K562 (cell line): ENCODE results near the gene FAM193A. TPM values are rescaled to one million over a fixed set of nuclear protein-coding genes. Genes with fewer than 3 reads are reported as not detected.
A peak's percentile ranks its signal among the peaks of the same experiment; 100 is the strongest.

ENCODE experiments used
- ATAC-seq: fragments of 200-7000 bp; cut with Tn5 transposase; 3 replicates; pipeline ENCODE4 v1.9.1; 2020; ENCODE audit warnings: moderate library complexity
- BruUV-seq: library from RNA; stranded (reverse); fragments of 400-500 nt; replicated peaks from 2 replicates; lab custom pipeline; 2021; lab: Mats Ljungman, UMichigan
- CTCF ChIA-PET: fragments of 300-600 bp; formaldehyde crosslinking; extraction: SDS; loops from one replicate; lab custom pipeline; 2021; ENCODE audit warnings: low intra/inter-chr PET ratio; lab: Yijun Ruan, JAX
- POLR2A ChIA-PET: fragments of 300-600, 350-650 bp; sonication (Branson Sonifier 250); formaldehyde crosslinking; extraction: SDS; loops from one replicate; lab custom pipeline; 2021; ENCODE audit warnings: antibody characterized with exemption, inconsistent platforms; lab: Yijun Ruan, JAX
- DNase-seq, 4 experiments: peaks; one replicate each; pipeline versions ENCODE4 v3.0.0 to v3.0.0-alpha.2; 2011 to 2018; ENCODE audit warnings: low spot score in 3 of 4, mixed read lengths in 3 of 4; ENCODE audit errors: extremely low read depth in 1 of 4
- FAIRE-seq: peaks from 2 replicates; lab custom pipeline; 2011; peaks lifted over from hg19 to GRCh38; lab: Jason Lieb, UNC
- H2AFZ ChIP-seq: 2 replicates; pipeline ENCODE4 v1.6.0; 2011; ENCODE audit warnings: low read depth, low read length, control low read depth, inconsistent platforms
- H3K27ac ChIP-seq: fragments of 200-600 bp; 3 replicates; pipeline ENCODE4 v1.8.0; 2011; ENCODE audit warnings: low read depth, mild to moderate bottlenecking, control low read depth, inconsistent platforms, low read length, moderate library complexity, mixed read lengths; ENCODE audit errors: extremely low read depth
- H3K27me3 ChIP-seq, 2 experiments: fragments of 300-600 bp in 1 of 2; 2 replicates in 1 of 2; 3 replicates in 1 of 2; pipeline versions ENCODE4 v1.6.0 to v1.8.0; 2011; ENCODE audit warnings: inconsistent platforms in 2 of 2, low read length in 2 of 2, mild to moderate bottlenecking in 1 of 2, mixed read lengths in 1 of 2, moderate library complexity in 1 of 2; ENCODE audit not compliant: control insufficient read depth in 2 of 2, insufficient read depth in 2 of 2
- H3K36me3 ChIP-seq: fragments of 300-600 bp; 3 replicates; pipeline ENCODE4 v1.8.0; 2011; ENCODE audit warnings: mild to moderate bottlenecking, low read length, inconsistent platforms; ENCODE audit not compliant: control insufficient read depth, insufficient read depth
- H3K4me1 ChIP-seq, 2 experiments: fragments of 200-600 bp in 1 of 2; replicated peaks in 1 of 2; 2 replicates in 1 of 2; 3 replicates in 1 of 2; pipeline versions ENCODE4 v1.5.1 to v1.8.0; 2011; ENCODE audit warnings: inconsistent platforms in 2 of 2, low read length in 2 of 2, mild to moderate bottlenecking in 1 of 2, mixed read lengths in 1 of 2, moderate library complexity in 1 of 2; ENCODE audit not compliant: control insufficient read depth in 2 of 2, insufficient read depth in 2 of 2
- H3K4me2 ChIP-seq: 2 replicates; pipeline ENCODE4 v1.6.1; 2011; ENCODE audit warnings: low read length, control low read depth, inconsistent platforms, mixed read lengths; ENCODE audit not compliant: insufficient read depth
- H3K4me3 ChIP-seq: fragments of 200-600 bp; sonication (generic), shearing (Covaris generic); 2 replicates; pipeline ENCODE4 v1.5.1; 2016; ENCODE audit warnings: control low read depth, inconsistent platforms
- H3K79me2 ChIP-seq: fragments of 200-600 bp; 3 replicates; pipeline ENCODE4 v1.8.0; 2011; ENCODE audit warnings: low read length, inconsistent platforms; ENCODE audit not compliant: control insufficient read depth, insufficient read depth
- H3K9ac ChIP-seq, 2 experiments: 2 replicates each; pipeline versions ENCODE4 v1.6.0 to v1.6.1; 2011; ENCODE audit warnings: low read depth in 2 of 2, low read length in 2 of 2, control low read depth in 1 of 2, inconsistent platforms in 1 of 2, mild to moderate bottlenecking in 1 of 2, mixed read lengths in 1 of 2; ENCODE audit not compliant: insufficient read depth in 1 of 2
- H3K9me1 ChIP-seq: one replicate; pipeline ENCODE4 v1.6.0; 2011; ENCODE audit warnings: inconsistent platforms, mild to moderate bottlenecking, low read length, moderate library complexity; ENCODE audit not compliant: control insufficient read depth, insufficient read depth
- H3K9me3 ChIP-seq: replicated peaks from 2 replicates; pipeline ENCODE4 v1.5.1; 2011; ENCODE audit warnings: low read depth, low read length, inconsistent platforms; ENCODE audit not compliant: control insufficient read depth, insufficient read depth
- H4K20me1 ChIP-seq: replicated peaks from 2 replicates; pipeline ENCODE4 v1.6.1; 2011; ENCODE audit warnings: low read length, inconsistent platforms, mixed read lengths; ENCODE audit not compliant: control insufficient read depth, insufficient read depth
- CBX3 ChIP-seq, 2 experiments: IDR thresholded peaks; 1 replicate in 1 of 2; 2 replicates in 1 of 2; pipeline ENCODE4 v1.6.1; 2012; ENCODE audit warnings: inconsistent platforms in 2 of 2, low read length in 2 of 2, borderline replicate concordance in 1 of 2, control low read depth in 1 of 2
- LARP7 ChIP-seq: fragments of 450-650 bp; IDR thresholded peaks from 2 replicates; pipeline ENCODE4 v1.6.1; 2016
- ZBTB40 ChIP-seq, 2 experiments: fragments of 450-650 bp in 1 of 2; sonication (generic) in 1 of 2; formaldehyde crosslinking in 1 of 2; IDR thresholded peaks; 2 replicates each; pipeline versions ENCODE4 v1.7.1 to v1.9.0; 2016 to 2022; ENCODE audit warnings: inconsistent platforms in 1 of 2, mild to moderate bottlenecking in 1 of 2, missing genetic modification reagents in 1 of 2
- ZBTB43 ChIP-seq: sonication (generic); formaldehyde crosslinking; IDR thresholded peaks from 2 replicates; pipeline ENCODE4 v1.8.0; 2023; ENCODE audit warnings: mild to moderate bottlenecking, missing genetic modification reagents
- ZNF589 ChIP-seq: fragments of 200-800 bp; sonication (Bioruptor generic); IDR thresholded peaks from 2 replicates; pipeline ENCODE4 v1.6.1; 2016; ENCODE audit warnings: low read depth, missing genetic modification characterization, missing compliant biosample characterization
- WGBS: fragments of 100-300 bp; shearing (Covaris generic); methylation state at CpG from one replicate; pipeline ENCODE4 v1.1.6; 2016; ENCODE audit warnings: low coverage, mixed read lengths; ENCODE audit not compliant: insufficient coverage; ENCODE audit errors: missing lambda C conversion rate; 5-methylcytosine and 5-hydroxymethylcytosine counted together
- in situ Hi-C: fragments of 300-500 bp; cut with MboI; formaldehyde crosslinking; loops from 4 replicates; pipeline ENCODE4 v1.15.0; 2018; ENCODE audit warnings: inconsistent platforms, mixed read lengths
- intact Hi-C: fragments of 100-400 bp; cut with micrococcal nuclease; formaldehyde crosslinking; loops from 2 replicates; pipeline ENCODE4 v1.14.2; 2022
- polyA plus RNA-seq, 8 experiments: library from polyadenylated mRNA; depleted of rRNA in 4 of 8; stranded (reverse) in 5 of 8; unstranded in 3 of 8; fragments of >200 nt; fragmentation: Nextera tagmentation in 2 of 8; fragmentation: Illumina TruSeq in 1 of 8; extraction: Ambion mirVana in 2 of 8; extraction: Trizol in 1 of 8; gene quantifications; 2 replicates each; pipeline versions ENCODE4 v1.2.1 to v1.2.3, GENCODE V29; 2011 to 2014; ENCODE audit warnings: inconsistent platforms in 1 of 8, missing spikeins in 1 of 8
- total RNA-seq, 7 experiments: library from RNA; depleted of rRNA in 6 of 7; stranded (reverse); fragments of >200 nt in 6 of 7; fragmentation: Illumina TruSeq in 2 of 7; extraction: Trizol in 2 of 7; gene quantifications; 2 replicates each; pipeline versions ENCODE4 v1.2.1 to v1.2.3, GENCODE V29; 2011 to 2021; ENCODE audit warnings: low replicate concordance in 1 of 7

FAM193A gene
- total and polyA plus RNA-seq, 9 of the 15 experiments (the other 6 are each of a cell fraction or from before 2014, with no cell fraction given) = 0.46 to 24.6 (median 9.6) TPM

- TF ChIP-seq ZBTB43 (CRISPR knock-in tag) = no peak
Observed at GRCh38 chr4:2746891-2747695, 210.6 kb downstream of the FAM193A start (continued).

DNA sequence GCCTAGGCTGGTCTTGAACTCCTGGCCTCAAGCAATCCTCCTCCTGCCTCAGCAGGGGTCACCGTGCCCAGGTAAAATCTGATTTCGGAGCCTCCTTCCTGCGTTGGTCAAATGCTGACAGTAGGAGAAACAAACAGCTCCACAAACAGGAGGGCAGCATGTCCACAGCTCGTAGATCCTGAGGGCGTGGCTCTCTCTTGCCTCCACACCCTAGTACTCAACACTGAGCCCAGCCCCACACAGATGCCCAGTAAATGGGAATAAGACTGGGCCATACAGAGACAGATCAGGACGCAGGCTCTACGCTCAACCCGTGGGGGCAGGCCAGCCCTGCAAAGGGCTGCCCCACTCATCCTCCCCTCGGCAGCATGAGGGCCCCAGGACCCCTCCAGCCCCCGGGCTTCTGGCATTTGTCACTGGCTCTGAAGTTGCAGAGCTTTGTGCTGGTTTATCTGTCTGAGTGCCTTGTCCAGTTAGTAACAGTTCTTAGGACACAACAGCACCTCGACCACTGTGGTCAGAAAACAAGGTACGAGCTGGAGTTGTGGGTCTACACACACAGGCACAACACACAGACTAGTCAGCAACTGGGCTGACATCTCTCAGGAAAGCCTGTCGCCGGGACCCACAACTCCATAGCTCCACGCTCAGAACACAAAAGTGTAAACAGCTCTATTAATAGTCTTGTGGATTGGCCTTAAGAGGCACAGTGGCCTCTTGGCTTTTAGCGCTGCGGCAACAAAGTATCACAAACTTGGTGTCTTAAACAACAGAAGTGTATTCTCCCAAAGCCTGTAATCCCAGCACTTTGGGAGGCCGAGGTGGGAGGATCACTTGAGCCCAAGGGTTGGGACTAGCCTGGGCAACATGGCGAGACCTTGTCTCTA lies 214.5 kb downstream of the FAM193A start:
- no peak overlapping the region for H3K27ac ChIP-seq
- H3K36me3 ChIP-seq = peaks cover 28% of the 10 kb centered on the region; the same call in 2 of the 3 replicates
- no peaks in the 10 kb centered on the region for H3K9me3 ChIP-seq
- peaks cover 9 to 26% of the 10 kb centered on the region in 2 experiments; a peak in 4 of 5 replicates for H3K4me1 ChIP-seq
- intact Hi-C loops = no loop called here
- no peaks in the 10 kb centered on the region; the same call in none of the 2 replicates for H4K20me1 ChIP-seq
- CTCF ChIA-PET = no interaction called here
- H3K9ac ChIP-seq = peak overlapping the region in 1 of 2 experiments; percentile 77; a peak in 1 of 4 replicates
- 75% methylated on average over 17 of the region's 19 CpGs for WGBS
- no peak for DNase-seq
- FAIRE-seq = no peak
- H3K4me3 ChIP-seq = no peak overlapping the region
- peak; percentile 31; the same call in 2 of the 3 replicates for ATAC-seq
- H3K4me2 ChIP-seq = no peak overlapping the region
- H2AFZ ChIP-seq = no peak overlapping the region
- H3K27me3 ChIP-seq = no peaks in the 10 kb centered on the region
- H3K79me2 ChIP-seq = peaks cover 39% of the 10 kb centered on the region
- POLR2A ChIA-PET = interaction anchor here (1.0 kb wide), 1 partner anchor 13 kb away, joined by 3 read pairs; no protein-coding TSS in a partner anchor
- H3K9me1 ChIP-seq = peaks cover 3% of the 10 kb centered on the region
- in situ Hi-C loops = no loop called here
- no TSS peak for BruUV-seq
- no peak for TF ChIP-seq CBX3 (IDR thresholded peaks at IDR 0.05; ENCODE audit: borderline replicate concordance in 1 of 2, low read length in 2 of 2)
- TF ChIP-seq ZBTB40 (IDR thresholded peaks at IDR 0.05) = no peak
- TF ChIP-seq ZBTB40 (CRISPR knock-in tag; IDR thresholded peaks at IDR 0.05) = no peak
- no peak for TF ChIP-seq LARP7
- TF ChIP-seq ZNF589 (CRISPR knock-in tag) = no peak
